GM04504 (cell line): ENCODE data around the gene CIB1.

Experiments used
- DNase-seq: peaks from one replicate; pipeline ENCODE4 v3.0.0-alpha.2; 2012; ENCODE audit warnings: low read depth

Gene CIB1

GRCh38 chr15:90240856-90241255 lies 7.1 kb upstream of the CIB1 start:
- no peak for DNase-seq

- DNase-seq, result no peak
Observed at GRCh38 chr15:90239371-90239770, 5.6 kb upstream of the CIB1 start.

GRCh38 chr15:90234096-90234988 lies 601 bp upstream of the CIB1 start, which contains the start of gene GDPGP1:
TSS of gene GDPGP1 (plus strand) at chr15:90234209. CDS start at chr15:90240909, 6,700 bp downstream.
- DNase-seq, result no peak

GRCh38 chr15:90232941-90233386 lies 777 bp downstream of the CIB1 start:
- DNase-seq, result no peak

- DNase-seq, result no peak
Observed at GRCh38 chr15:90232196-90232595, 1.5 kb downstream of the CIB1 start.

GRCh38 chr15:90231028-90232017 lies 2.4 kb downstream of the CIB1 start:
- no peak for DNase-seq

- DNase-seq, result no peak
Observed at GRCh38 chr15:90230610-90231009, 3.1 kb downstream of the CIB1 start.

- DNase-seq, result no peak
Observed at GRCh38 chr15:90230071-90230494, 3.7 kb downstream of the CIB1 start.

GRCh38 chr15:90228960-90229359 lies 4.8 kb downstream of the CIB1 start:
- no peak for DNase-seq

- DNase-seq, result no peak
Observed at GRCh38 chr15:90227816-90228772, 5.6 kb downstream of the CIB1 start.

- DNase-seq, result no peak
Observed at GRCh38 chr15:90227336-90227735, 6.4 kb downstream of the CIB1 start.

- DNase-seq, result no peak
Observed at GRCh38 chr15:90225504-90226234, 8.1 kb downstream of the CIB1 start.

GRCh38 chr15:90225047-90225446 lies 8.7 kb downstream of the CIB1 start:
- no peak for DNase-seq

- no peak for DNase-seq
Observed at GRCh38 chr15:90223441-90224165, 10.1 kb downstream of the CIB1 start.

- DNase-seq, result no peak
Observed at GRCh38 chr15:90222547-90222946, 11.2 kb downstream of the CIB1 start.

GRCh38 chr15:90221246-90221900 lies 12.4 kb downstream of the CIB1 start:
- DNase-seq, result peak; percentile 64

- DNase-seq, result no peak
Observed at GRCh38 chr15:90219421-90220141, 14.2 kb downstream of the CIB1 start.

GRCh38 chr15:90217671-90218394 lies 15.9 kb downstream of the CIB1 start:
- DNase-seq, result no peak
